A673 (cell line): ENCODE measurements around the gene TMEM150A. TPM values are rescaled to one million over a fixed set of nuclear protein-coding genes. Genes with fewer than 3 reads are reported as not detected.

Experiments
- BruUV-seq: library from RNA; stranded (reverse); fragments of 400-500 nt; replicated peaks from 2 replicates; lab custom pipeline; 2021; lab: Mats Ljungman, UMichigan
- CTCF ChIA-PET: fragments of 300-600 bp; sonication (Branson Sonifier 250); formaldehyde crosslinking; loops from one replicate; lab custom pipeline; 2022; ENCODE audit warnings: antibody characterized with exemption; lab: Charles Lee
- POLR2A ChIA-PET: fragments of 300-600 bp; sonication (Branson Sonifier 250); formaldehyde crosslinking; loops from one replicate; lab custom pipeline; 2022; ENCODE audit warnings: antibody characterized with exemption; ENCODE audit not compliant: low non-redundant PET; lab: Charles Lee
- DNase-seq: peaks from one replicate; pipeline ENCODE4 v3.0.0-alpha.2; 2015; ENCODE audit warnings: low spot score
- H3K27ac ChIP-seq: fragments of 200-600 bp; sonication (generic); 2 replicates; pipeline ENCODE4 v1.5.1; 2016; ENCODE audit warnings: mixed run types, low read depth, mild to moderate bottlenecking, mixed read lengths, antibody characterized with exemption, low read length; ENCODE audit not compliant: poor library complexity, severe bottlenecking
- H3K27me3 ChIP-seq: fragments of 200-600 bp; sonication (generic); replicated peaks from 2 replicates; pipeline ENCODE4 v1.6.1; 2017; ENCODE audit warnings: mixed run types, low read depth, mild to moderate bottlenecking, mixed read lengths, antibody characterized with exemption, low read length; ENCODE audit not compliant: insufficient read depth, poor library complexity
- H3K36me3 ChIP-seq: fragments of 200-600 bp; sonication (generic); 2 replicates; pipeline ENCODE4 v1.6.1; 2016; ENCODE audit warnings: mixed run types, mild to moderate bottlenecking, mixed read lengths, antibody characterized with exemption, low read length; ENCODE audit not compliant: insufficient read depth, poor library complexity, severe bottlenecking
- H3K4me1 ChIP-seq: fragments of 200-600 bp; sonication (generic); 2 replicates; pipeline ENCODE4 v1.6.1; 2017; ENCODE audit warnings: mixed run types, mild to moderate bottlenecking, mixed read lengths, antibody characterized with exemption, low read length; ENCODE audit not compliant: insufficient read depth, poor library complexity, severe bottlenecking
- H3K4me3 ChIP-seq: fragments of 200-600 bp; sonication (generic); 2 replicates; pipeline ENCODE4 v1.5.1; 2016; ENCODE audit warnings: low read depth, mixed run types, mild to moderate bottlenecking, mixed read lengths, low read length; ENCODE audit not compliant: poor library complexity, severe bottlenecking
- H3K9me3 ChIP-seq: fragments of 200-600 bp; sonication (generic); 2 replicates; pipeline ENCODE4 v1.6.1; 2016; ENCODE audit warnings: mixed run types, low read depth, mild to moderate bottlenecking, mixed read lengths, antibody characterized with exemption, low read length; ENCODE audit not compliant: poor library complexity, severe bottlenecking
- CTCF ChIP-seq: fragments of 300-800, 200-600 bp; sonication (generic); conservative IDR thresholded peaks from 2 replicates; pipeline ENCODE4 v1.5.1; 2017; ENCODE audit warnings: low read depth, mild to moderate bottlenecking, antibody characterized with exemption, low read length, moderate library complexity, mixed read lengths
- EZH2 ChIP-seq: fragments of 200-600 bp; sonication (generic); IDR thresholded peaks from 2 replicates; pipeline ENCODE4 v1.6.1; 2017; ENCODE audit warnings: borderline replicate concordance, low read depth, mild to moderate bottlenecking, mixed read lengths, antibody characterized with exemption, low read length; ENCODE audit not compliant: poor library complexity, severe bottlenecking
- intact Hi-C: fragments of 100-400 bp; cut with micrococcal nuclease; formaldehyde crosslinking; loops from one replicate; pipeline ENCODE4 v1.10.0; 2022; ENCODE audit not compliant: unreplicated experiment
- total RNA-seq: library from RNA; stranded (reverse); gene quantifications from 2 replicates; pipeline ENCODE4 v1.2.3, GENCODE V29; 2021

The TMEM150A gene
- total RNA-seq, 1 experiment from 2014 or later: 6.6 TPM

- ChIA-PET POLR2A (no interaction called here), CTCF (interaction anchor here (0.9 kb wide), 1 partner anchor 30 kb away, joined by 3 read pairs; no protein-coding TSS in a partner anchor)
- H3K27me3 ChIP-seq: no peaks in the 10 kb centered on the region
- H3K9me3 ChIP-seq: no peaks in the 10 kb centered on the region
- DNase-seq: no peak
- H3K4me1 ChIP-seq: peaks cover 14% of the 10 kb centered on the region
- BruUV-seq: no TSS peak
- intact Hi-C loops: no loop called here
- no peak overlapping the region for H3K4me3 ChIP-seq
- H3K36me3 ChIP-seq: peaks cover 23% of the 10 kb centered on the region
- H3K27ac ChIP-seq: no peak overlapping the region
- TF ChIP-seq CTCF: no peak
- TF ChIP-seq EZH2: no peak
These were observed 5.0 kb upstream of the TMEM150A start for GRCh38 chr2:85607268-85608215.

GRCh38 chr2:85606116-85606455 is 3.6 kb upstream of the TMEM150A start:
- no peak for TF ChIP-seq EZH2
- no peak for TF ChIP-seq CTCF
- H3K9me3 ChIP-seq: no peaks in the 10 kb centered on the region
- BruUV-seq: no TSS peak
- H3K4me3 ChIP-seq: no peak overlapping the region
- DNase-seq: no peak
- ChIA-PET POLR2A (no interaction called here), CTCF (no interaction called here)
- peaks cover 23% of the 10 kb centered on the region for H3K36me3 ChIP-seq
- H3K27ac ChIP-seq: peak overlapping the region; percentile 47
- intact Hi-C loops: no loop called here
- no peaks in the 10 kb centered on the region for H3K27me3 ChIP-seq
- H3K4me1 ChIP-seq: peaks cover 11% of the 10 kb centered on the region

- TF ChIP-seq EZH2: no peak
- no peak for TF ChIP-seq CTCF
- H3K9me3 ChIP-seq: no peaks in the 10 kb centered on the region
- peak overlapping the region; percentile 47 for H3K27ac ChIP-seq
- intact Hi-C loops: no loop called here
- BruUV-seq: no TSS peak
- no peak overlapping the region for H3K4me3 ChIP-seq
- no peaks in the 10 kb centered on the region for H3K27me3 ChIP-seq
- ChIA-PET POLR2A (no interaction called here), CTCF (no interaction called here)
- DNase-seq: peak; percentile 60
- H3K4me1 ChIP-seq: peaks cover 11% of the 10 kb centered on the region
- H3K36me3 ChIP-seq: peaks cover 23% of the 10 kb centered on the region
These were observed 3.1 kb upstream of the TMEM150A start for GRCh38 chr2:85605406-85606115.
